GM10266 (cell line): ENCODE data around the gene VPS35.

ENCODE experiments used
- DNase-seq: peaks from one replicate; pipeline ENCODE4 v3.0.0; 2012; ENCODE audit errors: extremely low spot score
- CTCF ChIP-seq: IDR thresholded peaks from 2 replicates; pipeline ENCODE4 v1.5.1; 2012; ENCODE audit warnings: mild to moderate bottlenecking, low read depth; ENCODE audit not compliant: control insufficient read depth, insufficient read depth; ENCODE audit errors: missing control alignments

The VPS35 gene

GRCh38 chr16:46607529-46607928 lies 81.4 kb downstream of the VPS35 start:
- DNase-seq, result no peak
- TF ChIP-seq CTCF, result peak; percentile 49

DNA sequence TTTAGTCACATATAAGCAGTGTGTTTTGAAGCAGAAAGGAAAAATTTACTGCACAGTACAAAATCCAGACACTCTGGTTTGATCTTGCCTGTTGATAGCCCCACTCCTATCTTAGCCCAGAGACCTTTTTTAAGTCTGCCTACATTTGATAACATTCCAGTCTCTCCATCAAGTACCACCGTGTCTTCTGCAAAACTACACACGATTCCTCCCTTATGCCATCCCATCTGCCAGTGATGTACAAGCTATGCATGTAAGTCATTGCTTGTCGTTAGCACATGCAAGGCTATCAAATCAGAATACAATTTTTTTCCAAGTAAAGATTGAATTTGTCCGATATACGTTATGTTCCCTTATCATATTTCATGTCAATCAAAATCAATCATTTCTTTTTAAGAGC lies 82.7 kb downstream of the VPS35 start:
- DNase-seq, result no peak
- TF ChIP-seq CTCF, result no peak
